IPS DF 4.7 (cell line): ENCODE results near the gene COX10.
A peak's percentile ranks its signal among the peaks of the same experiment; 100 is the strongest.
"Not testable (repeated sequence)": the region's sequence is repeated elsewhere in the genome, so short reads cannot be mapped to it uniquely, and the experiment has no call there.

Experiments
- DNase-seq: peaks from one replicate; pipeline ENCODE4 v3.0.0-alpha.2; 2013; ENCODE audit warnings: low spot score; ENCODE audit errors: extremely low read depth

The COX10 gene

GRCh38 chr17:14069251-14070021 lies at the start of gene COX10:
COX10 (plus strand) TSS chr17:14069504; CDS start chr17:14069606, 102 bp downstream.
- peak; percentile 41 for DNase-seq

- DNase-seq = not testable (repeated sequence)
These were observed 47.5 kb upstream of the COX10 start for GRCh38 chr17:14021651-14022294.

DNA sequence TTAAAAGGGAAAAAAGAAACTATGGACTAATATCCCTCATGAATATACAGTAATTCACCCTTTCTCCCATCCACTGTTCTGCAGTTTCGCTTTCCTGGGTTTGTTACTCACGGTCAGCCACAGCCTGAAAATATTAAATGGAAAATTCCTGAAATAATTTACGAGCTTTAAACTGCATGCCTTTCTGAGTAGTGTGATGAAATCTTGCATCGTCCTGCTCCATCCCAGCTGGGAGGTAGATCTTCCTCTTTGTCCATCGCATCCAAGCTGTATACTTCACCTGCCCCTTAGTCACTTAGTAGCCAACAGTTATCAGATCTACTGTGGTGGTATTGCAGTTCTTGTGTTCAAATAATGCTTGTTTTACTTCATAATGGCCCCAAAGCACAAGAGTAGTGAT lies 39.5 kb upstream of the COX10 start:
- DNase-seq = not testable (repeated sequence)

GRCh38 chr17:14032234-14032633 lies 37.1 kb upstream of the COX10 start:
- DNase-seq = no peak

DNA sequence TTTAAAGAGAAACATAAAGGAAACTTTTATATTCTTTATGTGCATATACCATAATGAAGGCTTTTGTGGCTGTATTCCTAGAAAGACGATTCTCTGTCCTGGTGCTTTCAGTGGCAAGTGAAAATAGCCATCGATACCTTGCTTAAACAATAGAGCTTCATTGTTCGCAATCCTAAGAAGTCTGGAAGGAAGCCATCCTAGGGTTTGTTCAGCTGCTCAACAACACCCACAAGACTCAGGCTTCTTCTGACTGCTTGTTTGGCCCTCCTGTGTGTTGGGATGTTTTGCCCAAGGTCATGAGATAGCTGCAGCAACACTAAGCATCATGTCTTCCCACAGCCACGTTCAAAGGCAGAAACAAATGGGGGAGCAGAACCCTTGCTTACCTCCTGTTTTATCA lies 36.1 kb upstream of the COX10 start:
- no peak for DNase-seq

DNA sequence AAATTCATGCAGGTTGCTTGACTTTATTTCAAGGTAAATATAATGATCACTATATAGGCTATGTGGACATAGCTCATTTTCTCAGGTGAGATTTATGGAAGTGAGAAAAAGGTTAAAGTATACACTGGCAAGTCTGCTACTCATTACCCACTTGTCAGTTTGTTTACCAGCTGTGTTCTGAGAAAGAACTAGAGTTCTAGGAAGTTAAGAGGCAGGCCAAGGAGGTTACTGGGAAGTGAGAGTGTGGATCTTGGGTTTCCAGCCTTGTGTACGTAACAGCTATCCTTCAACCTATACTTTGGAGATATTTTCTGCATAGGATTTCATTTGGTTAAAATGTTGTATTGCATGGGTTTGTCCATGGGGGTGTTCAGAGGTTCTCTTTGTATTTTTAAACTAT lies 31.9 kb upstream of the COX10 start:
- DNase-seq = no peak

- no peak for DNase-seq
These were observed 31.1 kb upstream of the COX10 start for GRCh38 chr17:14038206-14038605.

- DNase-seq = no peak
These were observed 26.9 kb upstream of the COX10 start for GRCh38 chr17:14042411-14042810.

GRCh38 chr17:14044702-14045101 lies 24.6 kb upstream of the COX10 start:
- no peak for DNase-seq

DNA sequence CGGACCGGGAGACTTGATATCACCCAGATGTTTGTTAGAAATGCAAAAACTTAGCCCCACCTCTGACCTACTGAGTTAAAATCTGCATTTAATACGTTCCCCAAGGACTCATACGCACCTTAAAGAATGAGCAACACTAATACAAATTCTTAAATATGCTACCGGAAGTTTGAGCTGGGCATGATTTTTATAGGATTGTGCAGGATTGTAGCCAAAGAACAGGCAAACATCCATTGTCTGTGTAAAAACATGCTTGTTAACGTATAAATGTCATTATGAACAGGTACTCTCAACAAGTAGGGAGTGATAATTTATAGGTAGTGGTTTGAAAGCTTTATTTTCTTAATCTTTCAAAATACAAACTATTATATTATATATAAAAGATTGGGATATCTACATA lies 22.3 kb upstream of the COX10 start:
- no peak for DNase-seq

- no peak for DNase-seq
These were observed 21.7 kb upstream of the COX10 start for GRCh38 chr17:14047591-14047990.

- DNase-seq = no peak
These were observed 21.1 kb upstream of the COX10 start for GRCh38 chr17:14048169-14048568.

- DNase-seq = no peak
These were observed 18.7 kb upstream of the COX10 start for GRCh38 chr17:14050616-14051015.

GRCh38 chr17:14051692-14052091 lies 17.6 kb upstream of the COX10 start:
- no peak for DNase-seq

GRCh38 chr17:14052886-14053615 lies 16.3 kb upstream of the COX10 start:
- DNase-seq = no peak

GRCh38 chr17:14057591-14057990 lies 11.7 kb upstream of the COX10 start:
- DNase-seq = no peak

GRCh38 chr17:14058051-14058450 lies 11.3 kb upstream of the COX10 start:
- DNase-seq = no peak

DNA sequence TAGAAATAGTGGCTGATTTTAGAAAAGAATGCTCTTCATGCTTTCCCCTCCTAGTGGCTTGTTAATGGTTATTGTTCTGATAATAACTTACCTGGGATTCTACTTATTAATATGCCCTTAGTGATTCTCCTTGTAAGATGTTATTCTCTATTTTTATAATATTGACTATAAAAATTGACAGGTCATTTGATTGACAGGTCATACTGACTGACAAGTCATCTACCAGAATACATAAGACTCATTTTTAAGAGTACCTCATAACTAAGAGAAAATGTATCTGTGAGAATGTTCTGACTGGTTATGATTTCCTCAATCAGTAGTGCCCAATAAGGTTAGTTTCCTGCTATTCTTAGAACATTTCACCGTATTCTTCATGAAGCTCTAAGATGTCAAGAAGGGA lies 8.6 kb upstream of the COX10 start:
- DNase-seq = no peak

- DNase-seq = no peak
These were observed 7.4 kb upstream of the COX10 start for GRCh38 chr17:14061666-14062560.

DNA sequence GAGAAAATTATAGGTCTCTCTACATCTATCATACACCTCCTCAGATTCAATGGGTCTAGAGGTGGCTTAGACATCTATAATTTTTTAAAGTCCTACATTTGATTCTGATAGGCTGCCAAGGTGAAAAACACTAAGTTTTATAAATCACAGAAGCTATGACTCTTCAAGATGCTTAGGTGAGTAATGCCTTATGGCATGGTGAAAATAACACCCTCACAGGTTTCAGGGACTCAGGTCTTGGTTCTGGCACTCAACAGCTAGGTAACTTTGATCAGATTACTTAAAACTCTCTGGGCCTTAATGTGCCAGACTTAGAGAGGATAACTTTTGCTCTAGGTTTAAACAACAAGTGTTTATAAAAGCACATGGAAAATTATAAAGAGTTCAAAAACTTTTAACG lies 2.0 kb upstream of the COX10 start:
- no peak for DNase-seq

GRCh38 chr17:14068542-14069250 lies 608 bp upstream of the COX10 start:
- no peak for DNase-seq
